ENCODE data around the gene CCSER1.

- no peak for TF ChIP-seq CTCF (IDR thresholded peaks at IDR 0.05)
- TF ChIP-seq POLR2A (IDR thresholded peaks at IDR 0.05) = no peak
These were observed 60.1 kb downstream of the CCSER1 start for GRCh38 chr4:90187148-90187884.
